NCI-H446 (cell line): ENCODE results near the gene NHEJ1.

ENCODE experiments used
- DNase-seq, 2 experiments: peaks; one replicate each; lab custom pipeline; 2025; lab: John Stamatoyannopoulos, UW

Gene NHEJ1

GRCh38 chr2:219057709-219058540, 102.7 kb downstream of the NHEJ1 start:
- peak in 1 of 2 experiments; percentile 71 for DNase-seq

- no peak for DNase-seq
Measured at GRCh38 chr2:219056896-219057708, 103.5 kb downstream of the NHEJ1 start.

GRCh38 chr2:219056176-219056895, 104.3 kb downstream of the NHEJ1 start:
- DNase-seq: no peak

GRCh38 chr2:219054956-219055903, 105.4 kb downstream of the NHEJ1 start:
- no peak for DNase-seq

- DNase-seq: no peak
Measured at GRCh38 chr2:219049282-219049681, 111.3 kb downstream of the NHEJ1 start.

GRCh38 chr2:219045937-219046550, 114.6 kb downstream of the NHEJ1 start:
- DNase-seq: no peak

GRCh38 chr2:219042750-219043149, 117.9 kb downstream of the NHEJ1 start:
- no peak for DNase-seq

- DNase-seq: no peak
Measured at GRCh38 chr2:219042157-219042556, 118.5 kb downstream of the NHEJ1 start.

- DNase-seq: peak; percentile 14 to 38
Measured at GRCh38 chr2:219041252-219041651, 119.4 kb downstream of the NHEJ1 start, which contains the start of gene CFAP65. CFAP65 (minus strand) TSS chr2:219041516; CDS start chr2:219039048, 2,468 bp downstream.

GRCh38 chr2:219038600-219038999, 122.0 kb downstream of the NHEJ1 start:
- DNase-seq: no peak

GRCh38 chr2:219037783-219038499, 122.7 kb downstream of the NHEJ1 start:
- no peak for DNase-seq

GRCh38 chr2:219035942-219036341, 124.7 kb downstream of the NHEJ1 start:
- no peak for DNase-seq

- DNase-seq: no peak
Measured at GRCh38 chr2:219034823-219035222, 125.8 kb downstream of the NHEJ1 start.

GRCh38 chr2:219032051-219032745, 128.4 kb downstream of the NHEJ1 start:
- no peak for DNase-seq

- DNase-seq: no peak
Measured at GRCh38 chr2:219031005-219031738, 129.4 kb downstream of the NHEJ1 start.

- no peak for DNase-seq
Measured at GRCh38 chr2:219030177-219030940, 130.3 kb downstream of the NHEJ1 start.

GRCh38 chr2:219029829-219030165, 130.8 kb downstream of the NHEJ1 start:
- DNase-seq: peak; percentile 34 to 76
